Tibial nerve (tissue), 4 donors: ENCODE measurements around the gene COL9A3. TPM values are rescaled to one million over a fixed set of nuclear protein-coding genes. Genes with fewer than 3 reads are reported as not detected.

Source experiments
- DNase-seq, 2 donors: peaks; one replicate each; pipeline ENCODE4 v3.0.0-alpha.2; 2019; ENCODE audit warnings: low spot score in 2 of 2
- H3K27ac ChIP-seq, 4 donors: fragments of 200-600 bp; sonication (generic) in 3 of 4; one replicate each; pipeline ENCODE4 v1.5.1; 2017 to 2019; ENCODE audit warnings: mild to moderate bottlenecking in 1 of 4
- H3K27me3 ChIP-seq, 2 donors: fragments of 200-600 bp; sonication (generic) in 1 of 2; one replicate each; pipeline versions ENCODE4 v1.5.1 to v1.6.0; 2017 to 2019
- H3K36me3 ChIP-seq, 3 donors: fragments of 200-600 bp; sonication (generic); one replicate each; pipeline ENCODE4 v1.5.1; 2018 to 2019
- H3K4me1 ChIP-seq, 4 donors: fragments of 200-600 bp; sonication (generic) in 3 of 4; one replicate each; pipeline ENCODE4 v1.5.1; 2017 to 2019
- H3K4me3 ChIP-seq, 4 donors: fragments of 200-600 bp; sonication (generic) in 3 of 4; one replicate each; pipeline ENCODE4 v1.5.1; 2017 to 2019; ENCODE audit warnings: mild to moderate bottlenecking in 1 of 4, moderate library complexity in 1 of 4
- H3K9me3 ChIP-seq, 4 donors: fragments of 200-600 bp; sonication (generic) in 3 of 4; one replicate each; pipeline ENCODE4 v1.5.1; 2017 to 2019
- CTCF ChIP-seq, 5 experiments: fragments of 200-600 bp in 3 of 5; fragments of 450-650 bp in 2 of 5; sonication (generic) in 3 of 5; IDR thresholded peaks; one replicate each; pipeline ENCODE4 v1.5.1; 2016 to 2019; ENCODE audit warnings: antibody characterized with exemption in 5 of 5, mild to moderate bottlenecking in 3 of 5, moderate library complexity in 2 of 5
- EP300 ChIP-seq, 2 donors: sonication (generic); formaldehyde crosslinking; IDR thresholded peaks; one replicate each; pipeline ENCODE4 v1.6.1; 2017; ENCODE audit warnings: antibody characterized with exemption in 2 of 2, mild to moderate bottlenecking in 1 of 2
- POLR2A ChIP-seq, 2 donors: fragments of 450-650 bp; IDR thresholded peaks; one replicate each; pipeline ENCODE4 v1.6.1; 2017; ENCODE audit warnings: antibody characterized with exemption in 2 of 2, mild to moderate bottlenecking in 2 of 2, moderate library complexity in 2 of 2
- WGBS, 2 donors: methylation state at CpG; one replicate each; pipeline ENCODE4 v1.1.5; 2018; 5-methylcytosine and 5-hydroxymethylcytosine counted together
- total RNA-seq, 4 donors: library from RNA; depleted of rRNA; stranded (reverse); fragments of >200 nt; gene quantifications; one replicate each; pipeline ENCODE4 v1.1.0, GENCODE V29; 2016

COL9A3 gene
- total RNA-seq, 4 donors from 2014 or later, result 51.3 to 81.2 (median 63.5) TPM

DNA sequence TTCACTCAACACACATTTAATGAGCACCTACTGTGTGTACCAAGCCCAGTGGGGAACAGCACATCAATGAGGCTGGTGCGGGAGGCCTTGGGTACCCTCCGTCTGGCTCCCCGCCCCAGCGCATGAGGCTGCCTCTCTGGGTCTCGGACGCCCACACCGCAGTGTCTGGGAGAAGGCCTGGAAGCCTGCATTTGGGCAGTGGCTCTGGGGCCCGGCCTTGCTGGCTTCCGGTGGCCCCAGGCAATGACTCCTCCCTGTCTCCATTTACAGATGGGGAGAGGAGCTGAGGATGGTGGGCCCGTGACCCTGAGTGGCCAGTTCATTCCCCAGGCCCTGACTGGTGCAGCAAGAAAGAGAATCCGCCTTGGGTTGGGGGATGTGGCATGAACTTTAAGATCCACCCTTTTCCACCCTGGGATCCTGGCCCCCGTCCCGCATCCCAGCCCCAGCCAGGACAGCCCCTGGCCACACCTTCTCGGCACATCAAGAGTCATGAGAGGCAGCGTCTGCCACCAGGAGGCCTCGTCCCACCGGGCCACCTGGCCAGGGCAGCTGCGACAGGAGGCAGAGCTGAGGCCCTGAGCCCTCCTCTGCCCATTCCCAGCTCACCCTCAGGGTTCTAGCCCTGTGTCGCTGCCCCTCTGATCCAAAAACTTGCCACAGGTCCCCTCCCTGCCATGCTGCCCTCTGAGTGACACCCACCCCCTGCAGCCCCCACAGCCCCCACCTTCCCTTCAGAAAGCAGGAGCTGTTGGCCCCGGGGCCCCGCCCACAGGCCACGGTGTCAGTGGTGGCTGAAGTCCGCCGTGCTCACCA, 38.0 kb upstream of the COL9A3 start:
- H3K27ac ChIP-seq, result no peak overlapping the region
- H3K27me3 ChIP-seq, result no peaks in the 10 kb centered on the region
- TF ChIP-seq EP300 (IDR thresholded peaks at IDR 0.05), result no peak
- TF ChIP-seq POLR2A (IDR thresholded peaks at IDR 0.05), result no peak
- TF ChIP-seq CTCF (IDR thresholded peaks at IDR 0.05), result no peak
- no peak for DNase-seq
- 70 to 73% methylated on average over 18 to 24 of the region's 24 CpGs for WGBS, 2 donors
- peaks cover 0 to 12% (median 0%) of the 10 kb centered on the region in 4 donors for H3K4me1 ChIP-seq
- H3K9me3 ChIP-seq, result no peaks in the 10 kb centered on the region
- H3K36me3 ChIP-seq, result no peaks in the 10 kb centered on the region
- no peak overlapping the region for H3K4me3 ChIP-seq

DNA sequence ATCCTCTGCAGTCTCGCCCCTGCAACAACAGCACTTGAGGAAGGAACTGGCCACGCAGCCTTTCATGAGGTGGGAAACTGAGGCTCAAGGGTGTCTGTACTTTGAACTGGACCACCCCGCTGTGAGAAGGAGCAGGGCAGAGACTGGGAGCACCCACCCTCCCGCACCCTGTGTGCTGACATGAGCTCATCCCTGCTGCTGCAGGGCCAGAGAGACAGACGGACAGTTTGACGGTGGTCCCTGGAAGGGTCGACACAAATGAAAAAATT, 37.5 kb upstream of the COL9A3 start:
- Histone ChIP-seq H3K27me3 (no peaks in the 10 kb centered on the region), H3K9me3 (no peaks in the 10 kb centered on the region), H3K27ac (no peak overlapping the region), H3K4me1 (peaks cover 0 to 12% (median 0%) of the 10 kb centered on the region in 4 donors), H3K4me3 (no peak overlapping the region), H3K36me3 (no peaks in the 10 kb centered on the region)
- no peak for DNase-seq
- TF ChIP-seq POLR2A (IDR thresholded peaks at IDR 0.05) (no peak), CTCF (IDR thresholded peaks at IDR 0.05) (no peak), EP300 (IDR thresholded peaks at IDR 0.05) (no peak)
- WGBS, 2 donors, result 80 to 82% methylated on average over 7 of the region's 7 CpGs

DNA sequence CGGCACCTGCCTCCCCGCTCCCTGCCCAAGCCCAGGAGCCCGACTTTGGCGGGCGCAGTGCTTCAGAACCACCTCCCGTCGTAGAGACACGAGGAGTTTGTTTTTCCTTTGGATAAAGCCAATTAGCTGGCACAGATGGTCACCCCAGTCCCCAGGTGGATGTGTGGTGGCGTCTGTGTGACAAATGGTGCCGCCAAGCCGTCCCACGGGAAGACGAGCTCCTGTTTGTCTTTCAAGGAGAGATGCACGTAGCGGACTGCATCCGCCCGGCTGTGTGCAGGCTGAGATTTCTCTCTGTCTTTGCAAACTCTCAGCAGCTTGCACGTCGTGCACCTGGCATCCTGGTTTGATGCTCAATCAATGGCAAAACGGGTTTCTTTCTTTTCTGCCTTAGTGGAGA, 36.6 kb upstream of the COL9A3 start:
- Histone ChIP-seq H3K27me3 (no peaks in the 10 kb centered on the region), H3K27ac (no peak overlapping the region), H3K4me3 (no peak overlapping the region), H3K36me3 (no peaks in the 10 kb centered on the region), H3K4me1 (peaks cover 0 to 12% (median 0%) of the 10 kb centered on the region in 4 donors), H3K9me3 (no peaks in the 10 kb centered on the region)
- TF ChIP-seq CTCF (IDR thresholded peaks at IDR 0.05) (no peak), POLR2A (IDR thresholded peaks at IDR 0.05) (no peak), EP300 (IDR thresholded peaks at IDR 0.05) (no peak)
- DNase-seq, result no peak
- WGBS, 2 donors, result 76 to 84% methylated on average over 20 of the region's 20 CpGs

DNA sequence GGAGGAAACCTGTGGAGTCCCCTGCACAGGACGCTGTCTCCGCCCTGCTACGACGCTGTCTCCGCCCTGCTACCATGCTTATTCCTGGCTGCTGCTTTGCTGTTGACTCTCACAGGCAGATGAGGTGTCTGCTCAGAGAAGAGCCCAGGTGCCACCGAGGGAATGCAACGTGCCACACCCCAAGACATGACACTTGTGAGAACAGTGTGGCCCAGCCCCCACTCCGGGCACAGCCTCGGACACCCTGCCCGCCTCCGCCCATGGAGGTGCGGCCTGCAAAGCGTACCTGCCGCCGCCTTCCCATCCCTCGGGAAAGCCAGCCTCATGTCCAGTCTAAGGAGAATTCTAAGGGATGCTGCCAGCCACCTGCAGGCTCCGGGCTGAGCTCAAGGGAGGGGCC, 36.2 kb upstream of the COL9A3 start:
- Histone ChIP-seq H3K27me3 (no peaks in the 10 kb centered on the region), H3K4me3 (no peak overlapping the region), H3K9me3 (no peaks in the 10 kb centered on the region), H3K27ac (no peak overlapping the region), H3K36me3 (no peaks in the 10 kb centered on the region), H3K4me1 (peaks cover 0 to 12% (median 2%) of the 10 kb centered on the region in 4 donors)
- WGBS, 2 donors, result 84% methylated on average over 14 of the region's 17 CpGs
- no peak for DNase-seq
- TF ChIP-seq POLR2A (IDR thresholded peaks at IDR 0.05) (no peak), CTCF (IDR thresholded peaks at IDR 0.05) (no peak)

DNA sequence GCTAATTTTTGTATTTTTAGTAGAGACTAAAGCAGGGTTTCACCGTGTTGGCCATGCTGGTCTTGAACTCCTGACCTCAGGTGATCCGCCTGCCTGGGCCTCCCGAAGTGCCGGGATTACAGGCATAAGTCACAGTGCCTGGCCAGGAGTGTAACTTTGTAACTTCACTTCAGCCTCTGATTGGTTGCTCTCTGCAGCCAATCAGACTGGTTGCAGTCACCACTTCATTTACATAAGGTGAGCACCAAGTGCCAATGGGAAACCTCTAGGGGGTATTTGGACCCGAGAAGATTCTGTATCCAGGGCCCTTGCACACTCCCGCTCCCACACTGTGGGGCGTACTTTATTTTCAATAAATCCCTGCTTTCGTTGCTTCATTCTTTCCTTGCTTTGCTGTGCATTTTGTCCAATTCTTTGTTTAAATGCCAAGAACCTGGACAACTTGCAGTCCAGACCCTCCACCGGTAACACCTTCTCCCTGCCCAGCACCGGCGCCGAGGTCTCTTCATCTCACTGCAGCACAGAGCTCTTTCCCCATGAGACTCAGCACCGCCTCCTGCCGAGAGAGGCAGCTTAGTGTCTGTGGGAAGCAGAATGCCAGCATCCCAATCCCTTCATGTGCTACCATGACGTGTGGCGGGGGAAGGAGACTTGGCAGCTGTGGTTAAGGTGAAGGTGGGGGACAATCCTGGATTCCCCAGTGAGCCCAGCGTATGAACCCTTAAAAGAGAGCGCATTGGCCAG, 34.5 kb upstream of the COL9A3 start:
- H3K27me3 ChIP-seq, result peaks cover 0 to 5% of the 10 kb centered on the region in 2 donors
- 83 to 84% methylated on average over 18 of the region's 18 CpGs for WGBS, 2 donors
- DNase-seq, result no peak
- no peaks in the 10 kb centered on the region for H3K9me3 ChIP-seq
- TF ChIP-seq CTCF (IDR thresholded peaks at IDR 0.05) (no peak), EP300 (IDR thresholded peaks at IDR 0.05) (no peak), POLR2A (IDR thresholded peaks at IDR 0.05) (no peak)
- H3K36me3 ChIP-seq, result no peaks in the 10 kb centered on the region
- H3K4me3 ChIP-seq, result no peak overlapping the region
- H3K27ac ChIP-seq, result no peak overlapping the region
- peaks cover 0 to 6% (median under 1%) of the 10 kb centered on the region in 4 donors for H3K4me1 ChIP-seq
